ENCODE data around the gene NMRAL1. TPM values are rescaled to one million over a fixed set of nuclear protein-coding genes. Genes with fewer than 3 reads are reported as not detected.

NMRAL1 gene
- 53.4 and 55.6 TPM in 2 replicates for total RNA-seq

GRCh38 chr16:4474192-4474961 lies at the start of gene NMRAL1:
Gene NMRAL1 (minus strand): TSS chr16:4474625. CDS start chr16:4474132, 493 bp downstream.
- DNase-seq (ENCODE audit: low read depth in 2 of 2), result peak; percentile 90 to 96

GRCh38 chr16:4523686-4524085 lies 49.3 kb upstream of the NMRAL1 start:
- DNase-seq (ENCODE audit: low read depth in 2 of 2), result no peak

GRCh38 chr16:4522051-4522581 lies 47.7 kb upstream of the NMRAL1 start:
- DNase-seq (ENCODE audit: low read depth in 2 of 2), result no peak

- no peak for DNase-seq (ENCODE audit: low read depth in 2 of 2)
Measured at GRCh38 chr16:4520913-4521312, 46.5 kb upstream of the NMRAL1 start.

- no peak for DNase-seq (ENCODE audit: low read depth in 2 of 2)
Measured at GRCh38 chr16:4519274-4520058, 45.0 kb upstream of the NMRAL1 start.

- DNase-seq (ENCODE audit: low read depth in 2 of 2), result peak; percentile 57 to 74
Measured at GRCh38 chr16:4517812-4518680, 43.6 kb upstream of the NMRAL1 start.

GRCh38 chr16:4515611-4516233 lies 41.3 kb upstream of the NMRAL1 start:
- peak; percentile 87 to 90 for DNase-seq (ENCODE audit: low read depth in 2 of 2)

- DNase-seq (ENCODE audit: low read depth in 2 of 2), result no peak
Measured at GRCh38 chr16:4514606-4515005, 40.2 kb upstream of the NMRAL1 start.

GRCh38 chr16:4513881-4514280 lies 39.5 kb upstream of the NMRAL1 start:
- no peak for DNase-seq (ENCODE audit: low read depth in 2 of 2)

- no peak for DNase-seq (ENCODE audit: low read depth in 2 of 2)
Measured at GRCh38 chr16:4513086-4513860, 38.8 kb upstream of the NMRAL1 start.

GRCh38 chr16:4512473-4512872 lies 38.0 kb upstream of the NMRAL1 start:
- DNase-seq (ENCODE audit: low read depth in 2 of 2), result no peak

GRCh38 chr16:4511441-4512082 lies 37.1 kb upstream of the NMRAL1 start:
- DNase-seq (ENCODE audit: low read depth in 2 of 2), result peak; percentile 58 to 71

GRCh38 chr16:4510747-4511426 lies 36.5 kb upstream of the NMRAL1 start:
- DNase-seq (ENCODE audit: low read depth in 2 of 2), result no peak

- DNase-seq (ENCODE audit: low read depth in 2 of 2), result no peak
Measured at GRCh38 chr16:4510131-4510530, 35.7 kb upstream of the NMRAL1 start.

GRCh38 chr16:4509420-4509819 lies 35.0 kb upstream of the NMRAL1 start:
- DNase-seq (ENCODE audit: low read depth in 2 of 2), result no peak

- no peak for DNase-seq (ENCODE audit: low read depth in 2 of 2)
Measured at GRCh38 chr16:4508806-4509205, 34.4 kb upstream of the NMRAL1 start.

GRCh38 chr16:4507588-4508345 lies 33.3 kb upstream of the NMRAL1 start:
- DNase-seq (ENCODE audit: low read depth in 2 of 2), result no peak

GRCh38 chr16:4506450-4506849 lies 32.0 kb upstream of the NMRAL1 start:
- peak; percentile 80 to 83 for DNase-seq (ENCODE audit: low read depth in 2 of 2)

Data from lung microvascular endothelial cell (primary cell).